Tibial nerve (tissue), 4 donors: ENCODE measurements around the gene EXOC4.

Experiments
- EP300 ChIP-seq, 2 donors: sonication (generic); formaldehyde crosslinking; IDR thresholded peaks; one replicate each; pipeline ENCODE4 v1.6.1; 2017; ENCODE audit warnings: antibody characterized with exemption in 2 of 2, mild to moderate bottlenecking in 1 of 2
- POLR2A ChIP-seq, 2 donors: fragments of 450-650 bp; IDR thresholded peaks; one replicate each; pipeline ENCODE4 v1.6.1; 2017; ENCODE audit warnings: antibody characterized with exemption in 2 of 2, mild to moderate bottlenecking in 2 of 2, moderate library complexity in 2 of 2
- TF ChIP-seq, protein P1 (sequence below), 5 experiments: fragments of 200-600 bp in 3 of 5; fragments of 450-650 bp in 2 of 5; sonication (generic) in 3 of 5; IDR thresholded peaks; one replicate each; pipeline ENCODE4 v1.5.1; 2016 to 2019; ENCODE audit warnings: antibody characterized with exemption in 5 of 5, mild to moderate bottlenecking in 3 of 5, moderate library complexity in 2 of 5

DNA sequence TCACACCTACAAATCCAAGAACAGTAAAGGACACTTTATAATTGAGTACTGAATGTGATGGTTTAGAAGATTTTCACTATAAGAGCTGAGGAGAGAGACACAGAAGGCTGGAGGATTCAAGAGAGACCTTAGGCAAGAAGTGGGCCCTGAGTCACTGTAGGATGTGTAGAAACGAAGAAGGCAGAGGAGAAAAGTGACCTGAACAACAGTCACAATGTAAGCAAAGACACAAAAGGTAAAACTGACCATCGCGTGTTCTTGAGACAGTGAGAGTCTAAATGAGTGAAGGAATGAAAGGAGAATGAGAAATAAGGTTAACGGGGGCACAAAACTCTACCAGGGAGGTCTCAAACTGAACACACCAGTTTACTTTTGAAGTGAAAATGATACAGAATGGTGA lies 576.0 kb downstream of the EXOC4 start:
- TF ChIP-seq, protein P1, sequence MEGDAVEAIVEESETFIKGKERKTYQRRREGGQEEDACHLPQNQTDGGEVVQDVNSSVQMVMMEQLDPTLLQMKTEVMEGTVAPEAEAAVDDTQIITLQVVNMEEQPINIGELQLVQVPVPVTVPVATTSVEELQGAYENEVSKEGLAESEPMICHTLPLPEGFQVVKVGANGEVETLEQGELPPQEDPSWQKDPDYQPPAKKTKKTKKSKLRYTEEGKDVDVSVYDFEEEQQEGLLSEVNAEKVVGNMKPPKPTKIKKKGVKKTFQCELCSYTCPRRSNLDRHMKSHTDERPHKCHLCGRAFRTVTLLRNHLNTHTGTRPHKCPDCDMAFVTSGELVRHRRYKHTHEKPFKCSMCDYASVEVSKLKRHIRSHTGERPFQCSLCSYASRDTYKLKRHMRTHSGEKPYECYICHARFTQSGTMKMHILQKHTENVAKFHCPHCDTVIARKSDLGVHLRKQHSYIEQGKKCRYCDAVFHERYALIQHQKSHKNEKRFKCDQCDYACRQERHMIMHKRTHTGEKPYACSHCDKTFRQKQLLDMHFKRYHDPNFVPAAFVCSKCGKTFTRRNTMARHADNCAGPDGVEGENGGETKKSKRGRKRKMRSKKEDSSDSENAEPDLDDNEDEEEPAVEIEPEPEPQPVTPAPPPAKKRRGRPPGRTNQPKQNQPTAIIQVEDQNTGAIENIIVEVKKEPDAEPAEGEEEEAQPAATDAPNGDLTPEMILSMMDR (IDR thresholded peaks at IDR 0.05) = no peak
- TF ChIP-seq EP300 (IDR thresholded peaks at IDR 0.05) = no peak
- no peak for TF ChIP-seq POLR2A (IDR thresholded peaks at IDR 0.05)
